ENCODE results near the gene PLPPR3.
"Not testable (repeated sequence)": the region's sequence is repeated elsewhere in the genome, so short reads cannot be mapped to it uniquely, and the experiment has no call there.

DNA sequence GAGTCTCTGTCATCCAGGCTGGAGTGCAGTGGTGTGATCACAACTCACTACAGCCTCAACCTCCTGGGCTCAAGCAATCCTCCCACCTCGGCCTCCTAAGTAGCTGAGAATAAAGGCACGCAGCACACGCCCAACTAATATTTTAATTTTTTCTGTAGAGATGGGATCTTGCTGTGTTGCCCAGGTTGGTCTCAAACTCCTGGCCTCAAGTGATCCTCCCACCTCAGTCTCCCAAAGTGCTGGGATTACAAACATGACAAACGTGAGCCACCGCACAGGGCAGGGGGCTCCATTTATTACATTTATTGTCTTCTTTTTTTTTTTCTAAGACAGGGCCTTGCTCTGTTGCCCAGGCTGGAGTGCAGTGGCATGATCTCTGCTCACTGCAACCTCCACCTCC, 1.5 kb downstream of the PLPPR3 start:
- not testable (repeated sequence) for TF ChIP-seq POLR2A (IDR thresholded peaks at IDR 0.05)
- TF ChIP-seq, protein P1, sequence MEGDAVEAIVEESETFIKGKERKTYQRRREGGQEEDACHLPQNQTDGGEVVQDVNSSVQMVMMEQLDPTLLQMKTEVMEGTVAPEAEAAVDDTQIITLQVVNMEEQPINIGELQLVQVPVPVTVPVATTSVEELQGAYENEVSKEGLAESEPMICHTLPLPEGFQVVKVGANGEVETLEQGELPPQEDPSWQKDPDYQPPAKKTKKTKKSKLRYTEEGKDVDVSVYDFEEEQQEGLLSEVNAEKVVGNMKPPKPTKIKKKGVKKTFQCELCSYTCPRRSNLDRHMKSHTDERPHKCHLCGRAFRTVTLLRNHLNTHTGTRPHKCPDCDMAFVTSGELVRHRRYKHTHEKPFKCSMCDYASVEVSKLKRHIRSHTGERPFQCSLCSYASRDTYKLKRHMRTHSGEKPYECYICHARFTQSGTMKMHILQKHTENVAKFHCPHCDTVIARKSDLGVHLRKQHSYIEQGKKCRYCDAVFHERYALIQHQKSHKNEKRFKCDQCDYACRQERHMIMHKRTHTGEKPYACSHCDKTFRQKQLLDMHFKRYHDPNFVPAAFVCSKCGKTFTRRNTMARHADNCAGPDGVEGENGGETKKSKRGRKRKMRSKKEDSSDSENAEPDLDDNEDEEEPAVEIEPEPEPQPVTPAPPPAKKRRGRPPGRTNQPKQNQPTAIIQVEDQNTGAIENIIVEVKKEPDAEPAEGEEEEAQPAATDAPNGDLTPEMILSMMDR (IDR thresholded peaks at IDR 0.05 in 4 of 5, conservative IDR thresholded peaks at IDR 0.05 in 1 of 5), result not testable (repeated sequence)

Data from gastrocnemius medialis (tissue), 4 donors.